Measurements from ENCODE around the gene SWI5. TPM values are rescaled to one million over a fixed set of nuclear protein-coding genes. Genes with fewer than 3 reads are reported as not detected.

The SWI5 gene
- total and polyA plus RNA-seq, 9 of the 15 experiments (the other 6 are each of a cell fraction or from before 2014, with no cell fraction given): 62.8 to 133 (median 95.9) TPM

DNA sequence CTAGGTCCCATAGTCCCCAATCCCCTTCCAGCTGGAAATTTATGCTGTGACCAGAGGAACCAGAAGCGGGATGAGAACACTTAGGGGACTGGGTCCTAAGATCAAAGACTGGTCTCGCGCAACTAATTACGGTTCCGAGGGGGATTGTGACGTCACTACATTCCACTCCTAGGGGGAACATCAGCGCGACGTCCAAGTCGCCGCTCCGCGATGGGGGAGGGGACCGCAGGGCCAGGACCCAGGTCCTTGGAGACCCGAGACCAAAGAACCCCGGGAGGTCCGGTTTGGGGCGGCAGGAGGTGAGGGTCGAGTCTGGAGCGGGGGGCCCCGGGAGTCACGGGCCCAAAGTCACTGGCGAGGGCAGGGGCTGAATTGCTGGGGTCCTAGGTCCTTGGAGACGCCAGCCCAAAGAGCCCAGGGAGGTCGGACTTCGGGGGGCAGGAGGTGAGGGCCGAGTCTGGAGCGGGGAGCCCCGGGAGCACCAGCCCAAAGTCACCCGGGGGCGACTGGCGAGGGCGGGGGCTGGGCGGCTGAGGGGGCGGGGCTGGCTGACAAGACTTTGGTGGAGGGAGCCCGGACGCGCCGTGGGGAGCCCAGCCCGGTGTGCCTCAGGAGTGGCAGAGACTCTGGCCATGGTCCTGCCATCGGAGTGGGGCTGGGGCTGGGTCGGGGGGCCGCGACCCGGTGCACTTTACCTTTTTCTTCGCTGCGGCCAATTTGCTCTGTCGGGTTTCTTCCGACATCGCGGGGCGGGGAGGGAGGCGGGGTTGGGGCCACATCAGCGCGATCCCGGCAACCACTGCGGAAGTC lies 673 bp upstream of the SWI5 start, which contains the start of gene GOLGA2 (continued):
- TF ChIP-seq CHD7 (IDR thresholded peaks at IDR 0.05; ENCODE audit: low read depth, low read length): no peak
- TF ChIP-seq, protein P1, sequence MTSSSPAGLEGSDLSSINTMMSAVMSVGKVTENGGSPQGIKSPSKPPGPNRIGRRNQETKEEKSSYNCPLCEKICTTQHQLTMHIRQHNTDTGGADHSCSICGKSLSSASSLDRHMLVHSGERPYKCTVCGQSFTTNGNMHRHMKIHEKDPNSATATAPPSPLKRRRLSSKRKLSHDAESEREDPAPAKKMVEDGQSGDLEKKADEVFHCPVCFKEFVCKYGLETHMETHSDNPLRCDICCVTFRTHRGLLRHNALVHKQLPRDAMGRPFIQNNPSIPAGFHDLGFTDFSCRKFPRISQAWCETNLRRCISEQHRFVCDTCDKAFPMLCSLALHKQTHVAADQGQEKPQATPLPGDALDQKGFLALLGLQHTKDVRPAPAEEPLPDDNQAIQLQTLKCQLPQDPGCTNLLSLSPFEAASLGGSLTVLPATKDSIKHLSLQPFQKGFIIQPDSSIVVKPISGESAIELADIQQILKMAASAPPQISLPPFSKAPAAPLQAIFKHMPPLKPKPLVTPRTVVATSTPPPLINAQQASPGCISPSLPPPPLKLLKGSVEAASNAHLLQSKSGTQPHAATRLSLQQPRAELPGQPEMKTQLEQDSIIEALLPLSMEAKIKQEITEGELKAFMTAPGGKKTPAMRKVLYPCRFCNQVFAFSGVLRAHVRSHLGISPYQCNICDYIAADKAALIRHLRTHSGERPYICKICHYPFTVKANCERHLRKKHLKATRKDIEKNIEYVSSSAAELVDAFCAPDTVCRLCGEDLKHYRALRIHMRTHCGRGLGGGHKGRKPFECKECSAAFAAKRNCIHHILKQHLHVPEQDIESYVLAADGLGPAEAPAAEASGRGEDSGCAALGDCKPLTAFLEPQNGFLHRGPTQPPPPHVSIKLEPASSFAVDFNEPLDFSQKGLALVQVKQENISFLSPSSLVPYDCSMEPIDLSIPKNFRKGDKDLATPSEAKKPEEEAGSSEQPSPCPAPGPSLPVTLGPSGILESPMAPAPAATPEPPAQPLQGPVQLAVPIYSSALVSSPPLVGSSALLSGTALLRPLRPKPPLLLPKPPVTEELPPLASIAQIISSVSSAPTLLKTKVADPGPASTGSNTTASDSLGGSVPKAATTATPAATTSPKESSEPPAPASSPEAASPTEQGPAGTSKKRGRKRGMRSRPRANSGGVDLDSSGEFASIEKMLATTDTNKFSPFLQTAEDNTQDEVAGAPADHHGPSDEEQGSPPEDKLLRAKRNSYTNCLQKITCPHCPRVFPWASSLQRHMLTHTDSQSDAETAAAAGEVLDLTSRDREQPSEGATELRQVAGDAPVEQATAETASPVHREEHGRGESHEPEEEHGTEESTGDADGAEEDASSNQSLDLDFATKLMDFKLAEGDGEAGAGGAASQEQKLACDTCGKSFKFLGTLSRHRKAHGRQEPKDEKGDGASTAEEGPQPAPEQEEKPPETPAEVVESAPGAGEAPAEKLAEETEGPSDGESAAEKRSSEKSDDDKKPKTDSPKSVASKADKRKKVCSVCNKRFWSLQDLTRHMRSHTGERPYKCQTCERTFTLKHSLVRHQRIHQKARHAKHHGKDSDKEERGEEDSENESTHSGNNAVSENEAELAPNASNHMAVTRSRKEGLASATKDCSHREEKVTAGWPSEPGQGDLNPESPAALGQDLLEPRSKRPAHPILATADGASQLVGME (CRISPR knock-in tag; IDR thresholded peaks at IDR 0.05): 0 out of 2 replicates have a peak, but pooled peaks have one; percentile 58
- TF ChIP-seq E2F3 (CRISPR knock-in tag; IDR thresholded peaks at IDR 0.05): peak; percentile 43
- TF ChIP-seq, protein P2, sequence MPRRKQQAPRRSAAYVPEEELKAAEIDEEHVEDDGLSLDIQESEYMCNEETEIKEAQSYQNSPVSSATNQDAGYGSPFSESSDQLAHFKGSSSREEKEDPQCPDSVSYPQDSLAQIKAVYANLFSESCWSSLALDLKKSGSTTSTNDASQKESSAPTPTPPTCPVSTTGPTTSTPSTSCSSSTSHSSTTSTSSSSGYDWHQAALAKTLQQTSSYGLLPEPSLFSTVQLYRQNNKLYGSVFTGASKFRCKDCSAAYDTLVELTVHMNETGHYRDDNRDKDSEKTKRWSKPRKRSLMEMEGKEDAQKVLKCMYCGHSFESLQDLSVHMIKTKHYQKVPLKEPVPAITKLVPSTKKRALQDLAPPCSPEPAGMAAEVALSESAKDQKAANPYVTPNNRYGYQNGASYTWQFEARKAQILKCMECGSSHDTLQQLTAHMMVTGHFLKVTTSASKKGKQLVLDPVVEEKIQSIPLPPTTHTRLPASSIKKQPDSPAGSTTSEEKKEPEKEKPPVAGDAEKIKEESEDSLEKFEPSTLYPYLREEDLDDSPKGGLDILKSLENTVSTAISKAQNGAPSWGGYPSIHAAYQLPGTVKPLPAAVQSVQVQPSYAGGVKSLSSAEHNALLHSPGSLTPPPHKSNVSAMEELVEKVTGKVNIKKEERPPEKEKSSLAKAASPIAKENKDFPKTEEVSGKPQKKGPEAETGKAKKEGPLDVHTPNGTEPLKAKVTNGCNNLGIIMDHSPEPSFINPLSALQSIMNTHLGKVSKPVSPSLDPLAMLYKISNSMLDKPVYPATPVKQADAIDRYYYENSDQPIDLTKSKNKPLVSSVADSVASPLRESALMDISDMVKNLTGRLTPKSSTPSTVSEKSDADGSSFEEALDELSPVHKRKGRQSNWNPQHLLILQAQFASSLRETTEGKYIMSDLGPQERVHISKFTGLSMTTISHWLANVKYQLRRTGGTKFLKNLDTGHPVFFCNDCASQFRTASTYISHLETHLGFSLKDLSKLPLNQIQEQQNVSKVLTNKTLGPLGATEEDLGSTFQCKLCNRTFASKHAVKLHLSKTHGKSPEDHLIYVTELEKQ (CRISPR knock-in tag; IDR thresholded peaks at IDR 0.05): no peak
